ENCODE data around the gene TUBGCP3. TPM values are rescaled to one million over a fixed set of nuclear protein-coding genes. Genes with fewer than 3 reads are reported as not detected.

The TUBGCP3 gene
- total and polyA plus RNA-seq, 4 donors = 10.9 to 40.2 (median 26.9) TPM

DNA sequence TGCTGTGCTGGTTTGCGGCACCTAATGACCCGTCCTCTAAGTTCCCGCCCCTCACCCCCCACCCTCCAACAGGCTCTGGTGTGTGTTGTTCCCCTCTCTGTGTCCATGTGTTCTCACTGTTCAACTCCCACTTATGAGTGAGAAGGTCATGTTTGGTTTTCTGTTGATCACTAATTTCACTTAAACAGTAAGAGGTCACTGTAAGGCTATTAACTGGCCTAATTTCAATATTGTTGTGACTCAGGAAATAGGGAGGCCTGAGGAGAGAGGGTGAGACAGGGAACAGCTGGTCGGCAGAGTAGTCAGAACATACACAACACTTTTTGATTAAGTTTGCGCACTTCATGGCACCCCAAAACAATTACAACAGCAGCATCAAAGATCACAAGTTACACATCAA is 15.6 kb downstream of the TUBGCP3 start:
- 83 to 85% methylated on average over 5 of the region's 5 CpGs for WGBS, 2 donors
- DNase-seq (peak in 2 of 3 donors; percentile 56 to 70), ATAC-seq (ENCODE audit: insufficient read depth, low FRiP score) (no peak)
- no peak overlapping the region for H3K9ac ChIP-seq (ENCODE audit: insufficient read depth in 1 of 2, low read length in 2 of 2)
- no peaks in the 10 kb centered on the region for H3K9me3 ChIP-seq (ENCODE audit: control insufficient read depth in 4 of 4, insufficient read depth in 3 of 4, low read length in 3 of 4)
- TF ChIP-seq, protein P1, sequence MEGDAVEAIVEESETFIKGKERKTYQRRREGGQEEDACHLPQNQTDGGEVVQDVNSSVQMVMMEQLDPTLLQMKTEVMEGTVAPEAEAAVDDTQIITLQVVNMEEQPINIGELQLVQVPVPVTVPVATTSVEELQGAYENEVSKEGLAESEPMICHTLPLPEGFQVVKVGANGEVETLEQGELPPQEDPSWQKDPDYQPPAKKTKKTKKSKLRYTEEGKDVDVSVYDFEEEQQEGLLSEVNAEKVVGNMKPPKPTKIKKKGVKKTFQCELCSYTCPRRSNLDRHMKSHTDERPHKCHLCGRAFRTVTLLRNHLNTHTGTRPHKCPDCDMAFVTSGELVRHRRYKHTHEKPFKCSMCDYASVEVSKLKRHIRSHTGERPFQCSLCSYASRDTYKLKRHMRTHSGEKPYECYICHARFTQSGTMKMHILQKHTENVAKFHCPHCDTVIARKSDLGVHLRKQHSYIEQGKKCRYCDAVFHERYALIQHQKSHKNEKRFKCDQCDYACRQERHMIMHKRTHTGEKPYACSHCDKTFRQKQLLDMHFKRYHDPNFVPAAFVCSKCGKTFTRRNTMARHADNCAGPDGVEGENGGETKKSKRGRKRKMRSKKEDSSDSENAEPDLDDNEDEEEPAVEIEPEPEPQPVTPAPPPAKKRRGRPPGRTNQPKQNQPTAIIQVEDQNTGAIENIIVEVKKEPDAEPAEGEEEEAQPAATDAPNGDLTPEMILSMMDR (IDR thresholded peaks at IDR 0.05; ENCODE audit: control extremely low read depth, extremely low read depth) = no peak
- no peak overlapping the region for H3K27ac ChIP-seq (ENCODE audit: low read depth in 1 of 2, low read length in 1 of 2)
- no peak overlapping the region for H3K4me3 ChIP-seq
- peaks cover 0 to 32% (median 9%) of the 10 kb centered on the region in 5 donors for H3K4me1 ChIP-seq (ENCODE audit: control insufficient read depth in 5 of 5, insufficient read depth in 5 of 5, low read length in 5 of 5)
- H3K27me3 ChIP-seq (ENCODE audit: control insufficient read depth in 3 of 3, insufficient read depth in 3 of 3, low read length in 2 of 3) = no peaks in the 10 kb centered on the region
- peaks cover 6 to 11% (median 8%) of the 10 kb centered on the region in 4 donors for H3K36me3 ChIP-seq (ENCODE audit: control insufficient read depth in 4 of 4, insufficient read depth in 4 of 4, low read length in 4 of 4)

DNA sequence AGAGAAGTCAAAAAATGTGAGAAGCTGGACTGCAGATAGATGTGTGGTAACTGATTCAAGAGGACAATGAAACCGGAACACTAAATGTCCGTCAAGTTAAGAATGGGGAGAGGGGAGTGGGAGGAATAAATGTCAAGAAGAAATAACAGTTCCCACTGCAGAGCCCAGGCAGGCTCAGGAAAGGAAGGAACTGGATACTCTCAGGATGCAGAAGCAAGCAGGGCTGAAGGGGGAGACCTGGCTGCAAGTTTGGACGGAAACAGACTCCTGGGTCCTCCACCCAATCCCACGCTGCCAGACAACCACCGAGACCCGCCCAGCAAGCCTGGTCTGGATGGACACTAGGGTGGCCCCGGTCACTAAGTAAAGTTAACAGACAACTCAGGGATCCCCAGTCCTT is 18.1 kb downstream of the TUBGCP3 start:
- ATAC-seq (ENCODE audit: insufficient read depth, low FRiP score) = no peak
- Histone ChIP-seq H3K9ac (ENCODE audit: insufficient read depth in 1 of 2, low read length in 2 of 2) (no peak overlapping the region), H3K4me1 (ENCODE audit: control insufficient read depth in 5 of 5, insufficient read depth in 5 of 5, low read length in 5 of 5) (peaks cover 0 to 20% (median 8%) of the 10 kb centered on the region in 5 donors), H3K4me3 (no peak overlapping the region), H3K27ac (ENCODE audit: low read depth in 1 of 2, low read length in 1 of 2) (no peak overlapping the region), H3K27me3 (ENCODE audit: control insufficient read depth in 3 of 3, insufficient read depth in 3 of 3, low read length in 2 of 3) (no peaks in the 10 kb centered on the region), H3K36me3 (ENCODE audit: control insufficient read depth in 4 of 4, insufficient read depth in 4 of 4, low read length in 4 of 4) (peaks cover 7 to 23% (median 9%) of the 10 kb centered on the region in 4 donors), H3K9me3 (ENCODE audit: control insufficient read depth in 4 of 4, insufficient read depth in 3 of 4, low read length in 3 of 4) (no peaks in the 10 kb centered on the region)
- TF ChIP-seq, protein P1 (IDR thresholded peaks at IDR 0.05; ENCODE audit: control extremely low read depth, extremely low read depth) = no peak
- 84 to 86% methylated on average over 7 of the region's 7 CpGs for WGBS, 2 donors
- DNase-seq = no peak

DNA sequence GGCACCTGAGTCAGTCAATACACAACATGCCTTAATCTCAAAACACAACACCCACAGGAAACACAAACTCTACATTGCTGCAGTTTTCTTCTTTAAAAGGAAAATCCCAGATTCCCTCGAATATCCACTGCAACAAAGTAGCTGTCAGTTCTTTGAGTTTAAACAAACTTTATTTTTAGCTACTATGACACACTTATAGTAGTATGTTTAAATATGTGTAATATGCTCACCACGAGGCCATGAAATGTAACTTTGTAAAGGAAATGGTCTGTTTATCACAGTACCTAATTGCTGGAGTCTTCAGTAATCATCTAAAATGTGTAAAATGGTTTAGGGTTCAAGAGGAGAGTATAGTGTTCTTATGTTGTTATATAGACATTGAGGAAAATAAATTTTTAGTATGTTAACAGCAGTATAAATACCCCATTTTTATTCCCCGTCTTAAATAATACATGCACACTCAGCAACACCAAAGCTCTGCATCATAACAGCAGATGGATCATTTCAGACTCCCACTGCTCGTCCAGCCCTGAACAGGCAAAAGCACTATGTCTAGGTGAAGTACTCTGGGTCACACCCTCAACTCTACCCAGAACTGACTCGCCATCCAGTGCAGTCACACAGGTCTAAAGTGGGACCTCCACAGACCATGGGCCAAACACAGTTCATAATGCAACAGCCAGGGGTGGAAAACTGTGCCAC is 20.6 kb downstream of the TUBGCP3 start:
- DNase-seq (no peak), ATAC-seq (ENCODE audit: insufficient read depth, low FRiP score) (no peak)
- Histone ChIP-seq H3K4me3 (no peak overlapping the region), H3K9ac (ENCODE audit: insufficient read depth in 1 of 2, low read length in 2 of 2) (no peak overlapping the region), H3K36me3 (ENCODE audit: control insufficient read depth in 4 of 4, insufficient read depth in 4 of 4, low read length in 4 of 4) (peaks cover 9 to 30% (median 10%) of the 10 kb centered on the region in 4 donors), H3K27me3 (ENCODE audit: control insufficient read depth in 3 of 3, insufficient read depth in 3 of 3, low read length in 2 of 3) (no peaks in the 10 kb centered on the region), H3K27ac (ENCODE audit: low read depth in 1 of 2, low read length in 1 of 2) (no peak overlapping the region), H3K9me3 (ENCODE audit: control insufficient read depth in 4 of 4, insufficient read depth in 3 of 4, low read length in 3 of 4) (no peaks in the 10 kb centered on the region), H3K4me1 (ENCODE audit: control insufficient read depth in 5 of 5, insufficient read depth in 5 of 5, low read length in 5 of 5) (peaks cover 0 to 7% (median 0%) of the 10 kb centered on the region in 5 donors)
- TF ChIP-seq, protein P1 (IDR thresholded peaks at IDR 0.05; ENCODE audit: control extremely low read depth, extremely low read depth) = no peak
- 80 to 82% methylated on average over 5 of the region's 5 CpGs for WGBS, 2 donors
